Endothelial cell of umbilical vein (primary cell): ENCODE data around the gene TSPAN1. TPM values are rescaled to one million over a fixed set of nuclear protein-coding genes. Genes with fewer than 3 reads are reported as not detected.

ENCODE experiments used
- BruUV-seq: library from RNA; stranded (reverse); fragments of 400-500 nt; replicated peaks from 2 replicates; lab custom pipeline; 2021; lab: Mats Ljungman, UMichigan
- CTCF ChIA-PET: fragments of 300-600, 350-600 bp; sonication (Branson Sonifier 250); formaldehyde crosslinking; loops from one replicate; lab custom pipeline; 2021; ENCODE audit warnings: antibody characterized with exemption, inconsistent platforms; lab: Charles Lee
- POLR2A ChIA-PET: fragments of 300-600, 350-600 bp; sonication (Branson Sonifier 250); formaldehyde crosslinking; loops from one replicate; lab custom pipeline; 2021; ENCODE audit warnings: antibody characterized with exemption, inconsistent platforms; lab: Charles Lee
- DNase-seq: peaks from one replicate; pipeline ENCODE4 v3.0.0-alpha.2; 2011; ENCODE audit warnings: low read depth, low spot score
- FAIRE-seq: peaks from 2 replicates; lab custom pipeline; 2011; peaks lifted over from hg19 to GRCh38; lab: Jason Lieb, UNC
- H2AFZ ChIP-seq: 2 replicates; pipeline ENCODE4 v1.6.0; 2012; ENCODE audit warnings: low read depth, low read length, control low read depth, inconsistent platforms
- H3K27ac ChIP-seq: 2 replicates; pipeline ENCODE4 v1.5.1; 2011; ENCODE audit warnings: low read depth, mild to moderate bottlenecking, control low read depth, low read length, moderate library complexity; ENCODE audit not compliant: insufficient read depth
- H3K27me3 ChIP-seq, 2 experiments: 2 replicates each; pipeline versions ENCODE4 v1.6.0 to v1.6.1; 2011; ENCODE audit warnings: low read length in 2 of 2, mixed read lengths in 1 of 2; ENCODE audit not compliant: control insufficient read depth in 2 of 2, insufficient read depth in 2 of 2
- H3K36me3 ChIP-seq, 2 experiments: 2 replicates in 1 of 2; 3 replicates in 1 of 2; pipeline ENCODE4 v1.5.1; 2011; ENCODE audit warnings: low read length in 2 of 2, mild to moderate bottlenecking in 1 of 2, moderate library complexity in 1 of 2; ENCODE audit not compliant: control insufficient read depth in 2 of 2, insufficient read depth in 2 of 2; ENCODE audit errors: extremely low read depth in 1 of 2
- H3K4me1 ChIP-seq: 3 replicates; pipeline ENCODE4 v1.5.1; 2011; ENCODE audit warnings: mild to moderate bottlenecking, low read length; ENCODE audit not compliant: control insufficient read depth, insufficient read depth; ENCODE audit errors: extremely low read depth
- H3K4me2 ChIP-seq: 2 replicates; pipeline ENCODE4 v1.6.1; 2011; ENCODE audit warnings: low read length, control low read depth, mixed read lengths; ENCODE audit not compliant: insufficient read depth
- H3K4me3 ChIP-seq, 3 experiments: fragments of 200-600 bp in 1 of 3; sonication (generic), shearing (Covaris generic) in 1 of 3; replicated peaks in 1 of 3; 2 replicates each; pipeline ENCODE4 v1.5.1; 2011 to 2016; ENCODE audit warnings: control low read depth in 3 of 3, low read length in 3 of 3, mild to moderate bottlenecking in 2 of 3, inconsistent platforms in 1 of 3, low read depth in 1 of 3, moderate library complexity in 1 of 3; ENCODE audit not compliant: insufficient read depth in 1 of 3
- H3K79me2 ChIP-seq: 2 replicates; pipeline ENCODE4 v1.6.0; 2012; ENCODE audit warnings: low read length, inconsistent platforms; ENCODE audit not compliant: control insufficient read depth, insufficient read depth
- H3K9ac ChIP-seq: replicated peaks from 2 replicates; pipeline ENCODE3; 2011; ENCODE audit warnings: low read length, control low read depth; ENCODE audit not compliant: insufficient read depth; ENCODE audit errors: extremely low read depth
- H3K9me1 ChIP-seq: replicated peaks from 3 replicates; pipeline ENCODE4 v1.6.0; 2011; ENCODE audit warnings: mild to moderate bottlenecking, low read length; ENCODE audit not compliant: control insufficient read depth, insufficient read depth; ENCODE audit errors: extremely low read depth
- H3K9me3 ChIP-seq: replicated peaks from 2 replicates; pipeline ENCODE4 v1.5.1; 2012; ENCODE audit warnings: low read length, inconsistent platforms; ENCODE audit not compliant: control insufficient read depth, insufficient read depth
- H4K20me1 ChIP-seq: replicated peaks from 2 replicates; pipeline ENCODE3; 2011; ENCODE audit warnings: mild to moderate bottlenecking, low read length; ENCODE audit not compliant: control insufficient read depth, insufficient read depth; ENCODE audit errors: extremely low read depth
- EZH2 ChIP-seq: IDR thresholded peaks from 2 replicates; pipeline ENCODE4 v1.6.1; 2012; ENCODE audit warnings: borderline replicate concordance, low read depth, mild to moderate bottlenecking, moderate library complexity, low read length, inconsistent platforms; ENCODE audit not compliant: severe bottlenecking
- FOS ChIP-seq: IDR thresholded peaks from 2 replicates; pipeline ENCODE4 v1.6.1; 2011; ENCODE audit warnings: mild to moderate bottlenecking, low read length, moderate library complexity, borderline replicate concordance; ENCODE audit not compliant: insufficient read depth
- GATA2 ChIP-seq: IDR thresholded peaks from 2 replicates; pipeline ENCODE4 v1.7.0; 2011; ENCODE audit warnings: low read depth, mild to moderate bottlenecking, moderate library complexity, mixed read lengths, low read length; ENCODE audit not compliant: insufficient read length, insufficient read depth
- JUN ChIP-seq: IDR thresholded peaks from 2 replicates; pipeline ENCODE4 v1.6.1; 2011; ENCODE audit warnings: borderline replicate concordance, low read depth; ENCODE audit not compliant: insufficient read length, insufficient read depth
- MYC ChIP-seq: IDR thresholded peaks from one replicate; pipeline ENCODE4 v1.6.1; 2011; ENCODE audit warnings: mild to moderate bottlenecking, low read depth, low read length
- POLR2A ChIP-seq: IDR thresholded peaks from 2 replicates; pipeline ENCODE4 v1.6.1; 2012; ENCODE audit warnings: low read depth, mild to moderate bottlenecking, control low read depth, low read length
- POLR2AphosphoS5 ChIP-seq: IDR thresholded peaks from 2 replicates; pipeline ENCODE4 v1.6.1; 2012; ENCODE audit warnings: low read depth, mild to moderate bottlenecking, control low read depth, low read length, moderate library complexity; ENCODE audit not compliant: insufficient read depth
- dilution Hi-C: fragments of 300-500 bp; cut with MboI; formaldehyde crosslinking; loops from one replicate; pipeline ENCODE4 v1.15.0; 2019; ENCODE audit warnings: low sequenced_read_pairs; ENCODE audit not compliant: extremely low pct_ligation_motif_present
- intact Hi-C: fragments of 100-400 bp; cut with micrococcal nuclease; formaldehyde crosslinking; loops from one replicate; pipeline ENCODE4 v1.10.0; 2022
- polyA plus RNA-seq, 4 experiments: library from polyadenylated mRNA; depleted of rRNA in 3 of 4; stranded (reverse) in 3 of 4; unstranded in 1 of 4; fragments of >200 nt; gene quantifications; 2 replicates each; pipeline versions ENCODE4 v1.2.1 to v1.2.3, GENCODE V29; 2011 to 2012; ENCODE audit warnings: missing spikeins in 1 of 4
- total RNA-seq: library from RNA; stranded (reverse); gene quantifications from 2 replicates; pipeline ENCODE4 v1.2.3, GENCODE V29; 2021
- TF ChIP-seq, protein P1 (sequence below), 2 donors: IDR thresholded peaks; 1 replicate in 1 of 2; 2 replicates in 1 of 2; pipeline ENCODE4 v1.5.1; 2011; ENCODE audit warnings: low read length in 2 of 2, mild to moderate bottlenecking in 2 of 2, moderate library complexity in 2 of 2, control low read depth in 1 of 2, inconsistent platforms in 1 of 2, low read depth in 1 of 2; ENCODE audit not compliant: insufficient read depth in 1 of 2; ENCODE audit errors: extremely low read depth in 1 of 2
- TF ChIP-seq, protein P2 (sequence below): IDR thresholded peaks from 2 replicates; pipeline ENCODE4 v1.6.1; 2011; ENCODE audit not compliant: insufficient read depth, insufficient read length

The TSPAN1 gene
- total and polyA plus RNA-seq, 2 donors (not counting 3 experiments of a cell fraction or from before 2014, with no cell fraction given) = 0.65 to 0.88 TPM

DNA sequence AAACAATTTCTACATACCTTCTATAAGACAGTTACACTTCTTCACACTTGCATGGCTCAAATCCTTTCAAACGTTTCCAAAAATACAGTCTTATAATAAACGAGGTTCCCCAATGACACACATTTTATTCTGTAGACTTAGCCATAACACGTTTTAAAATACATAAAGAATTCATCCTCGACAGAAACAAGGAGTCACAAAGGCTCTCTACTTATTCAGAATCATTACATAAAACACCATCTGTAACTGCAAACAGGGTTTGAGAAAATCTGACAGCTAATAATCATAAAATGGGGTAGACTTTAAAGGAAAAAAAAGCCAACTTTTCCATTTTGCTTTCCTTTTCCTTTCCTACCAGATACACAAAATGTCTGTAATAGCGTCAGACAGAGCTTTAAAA, 44.3 kb upstream of the TSPAN1 start:
- Histone ChIP-seq H3K9me3 (no peaks in the 10 kb centered on the region), H3K36me3 (no peaks in the 10 kb centered on the region), H3K27ac (peak overlapping the region; percentile 19), H3K79me2 (no peaks in the 10 kb centered on the region), H3K4me1 (peaks cover 21% of the 10 kb centered on the region), H3K9me1 (no peaks in the 10 kb centered on the region), H4K20me1 (no peaks in the 10 kb centered on the region), H3K9ac (peak overlapping the region; percentile 71), H3K4me3 (peak overlapping the region; percentile 79 to 99 (median 92)), H3K4me2 (peak overlapping the region; percentile 94), H3K27me3 (no peaks in the 10 kb centered on the region), H2AFZ (peak overlapping the region; percentile 47)
- DNase-seq = peak; percentile 41
- no TSS peak for BruUV-seq
- POLR2A ChIA-PET = no interaction called here
- dilution Hi-C loops (no loop called here), intact Hi-C loops (loop anchor here (1.0 to 5.0 kb wide), 4 partner anchors 93 to 443 kb away; partner anchors contain the start of genes GPBP1L1, LRRC41, TMEM69 and UQCRH)
- no peak for TF ChIP-seq GATA2
- FAIRE-seq = no peak
- CTCF ChIA-PET = interaction anchor here (0.6 to 2.7 kb wide), 11 partner anchors 8 to 95 kb away, joined by 3 to 9 read pairs (median 3); no protein-coding TSS in a partner anchor

DNA sequence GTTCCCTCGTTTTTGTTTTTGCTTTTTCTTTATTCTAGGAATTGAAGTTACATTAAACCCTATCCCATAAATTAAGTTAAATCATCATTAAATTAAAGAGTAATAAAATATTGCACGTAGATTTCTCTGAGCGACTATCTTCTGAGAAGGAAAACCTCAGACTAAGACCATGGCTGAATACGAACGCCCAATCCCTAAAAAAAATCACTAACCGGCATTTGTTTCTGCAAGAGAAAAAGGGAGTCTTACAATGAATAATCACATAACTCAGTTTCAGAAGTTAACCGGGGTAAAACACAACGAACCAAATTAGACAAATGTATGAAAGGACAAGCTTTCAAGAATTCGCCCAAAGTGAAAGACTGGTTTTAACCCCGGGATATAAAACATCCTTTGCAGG, 43.8 kb upstream of the TSPAN1 start:
- POLR2A ChIA-PET = interaction anchor here (1.7 kb wide), 1 partner anchor 36 kb away, joined by 8 read pairs; no protein-coding TSS in a partner anchor
- no peaks in the 10 kb centered on the region for H3K9me3 ChIP-seq
- peaks cover 21% of the 10 kb centered on the region for H3K4me1 ChIP-seq
- H3K4me3 ChIP-seq = peak overlapping the region; percentile 79 to 99 (median 92)
- intact Hi-C loops (loop anchor here (1.0 to 5.0 kb wide), 4 partner anchors 92 to 444 kb away; partner anchors contain the start of genes GPBP1L1, LRRC41, TMEM69 and UQCRH), dilution Hi-C loops (no loop called here)
- H3K36me3 ChIP-seq = no peaks in the 10 kb centered on the region
- H3K27ac ChIP-seq = peak overlapping the region; percentile 19
- no peaks in the 10 kb centered on the region for H3K9me1 ChIP-seq
- TF ChIP-seq, protein P1, sequence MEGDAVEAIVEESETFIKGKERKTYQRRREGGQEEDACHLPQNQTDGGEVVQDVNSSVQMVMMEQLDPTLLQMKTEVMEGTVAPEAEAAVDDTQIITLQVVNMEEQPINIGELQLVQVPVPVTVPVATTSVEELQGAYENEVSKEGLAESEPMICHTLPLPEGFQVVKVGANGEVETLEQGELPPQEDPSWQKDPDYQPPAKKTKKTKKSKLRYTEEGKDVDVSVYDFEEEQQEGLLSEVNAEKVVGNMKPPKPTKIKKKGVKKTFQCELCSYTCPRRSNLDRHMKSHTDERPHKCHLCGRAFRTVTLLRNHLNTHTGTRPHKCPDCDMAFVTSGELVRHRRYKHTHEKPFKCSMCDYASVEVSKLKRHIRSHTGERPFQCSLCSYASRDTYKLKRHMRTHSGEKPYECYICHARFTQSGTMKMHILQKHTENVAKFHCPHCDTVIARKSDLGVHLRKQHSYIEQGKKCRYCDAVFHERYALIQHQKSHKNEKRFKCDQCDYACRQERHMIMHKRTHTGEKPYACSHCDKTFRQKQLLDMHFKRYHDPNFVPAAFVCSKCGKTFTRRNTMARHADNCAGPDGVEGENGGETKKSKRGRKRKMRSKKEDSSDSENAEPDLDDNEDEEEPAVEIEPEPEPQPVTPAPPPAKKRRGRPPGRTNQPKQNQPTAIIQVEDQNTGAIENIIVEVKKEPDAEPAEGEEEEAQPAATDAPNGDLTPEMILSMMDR (IDR thresholded peaks at IDR 0.05; ENCODE audit: extremely low read depth in 1 of 2, insufficient read depth in 1 of 2, low read depth in 1 of 2, low read length in 2 of 2) = no peak
- TF ChIP-seq MYC (no peak), FOS (no peak), POLR2A (no peak), EZH2 (no peak), JUN (no peak), GATA2 (no peak), POLR2AphosphoS5 (no peak)
- TF ChIP-seq, protein P2, sequence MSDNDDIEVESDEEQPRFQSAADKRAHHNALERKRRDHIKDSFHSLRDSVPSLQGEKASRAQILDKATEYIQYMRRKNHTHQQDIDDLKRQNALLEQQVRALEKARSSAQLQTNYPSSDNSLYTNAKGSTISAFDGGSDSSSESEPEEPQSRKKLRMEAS = no peak
- CTCF ChIA-PET = interaction anchor here (0.9 to 2.7 kb wide), 6 partner anchors 19 to 93 kb away, joined by 3 to 9 read pairs (median 6); no protein-coding TSS in a partner anchor
- no peaks in the 10 kb centered on the region for H3K79me2 ChIP-seq
- no peaks in the 10 kb centered on the region for H3K27me3 ChIP-seq
- DNase-seq (peak; percentile 44), FAIRE-seq (no peak)
- peak overlapping the region; percentile 70 for H2AFZ ChIP-seq
- no TSS peak for BruUV-seq
- H3K4me2 ChIP-seq = peak overlapping the region; percentile 94
- H3K9ac ChIP-seq = peak overlapping the region; percentile 71
- no peaks in the 10 kb centered on the region for H4K20me1 ChIP-seq
